Psoas muscle (tissue), 8 donors: ENCODE measurements around the gene SIRT6. TPM values are rescaled to one million over a fixed set of nuclear protein-coding genes. Genes with fewer than 3 reads are reported as not detected.
"Not testable (repeated sequence)": the region's sequence is repeated elsewhere in the genome, so short reads cannot be mapped to it uniquely, and the experiment has no call there.

Experiments
- ATAC-seq, 4 donors: fragments of 200-7000 bp; cut with Tn5 transposase; one replicate each; pipeline ENCODE4 v1.9.1; 2020; ENCODE audit warnings: moderate library complexity in 3 of 4, mild to moderate bottlenecking in 2 of 4
- DNase-seq, 2 donors: peaks; one replicate each; pipeline ENCODE4 v3.0.0-alpha.2; 2020
- H3K27ac ChIP-seq: fragments of 200-600 bp; one replicate; pipeline ENCODE4 v1.8.0; 2022
- H3K27me3 ChIP-seq, 3 donors: fragments of 200-600 bp in 1 of 3; one replicate each; pipeline versions ENCODE4 v1.6.1 to v1.8.0; 2013 to 2022; ENCODE audit warnings: low read length in 2 of 3, mild to moderate bottlenecking in 2 of 3, moderate library complexity in 1 of 3; ENCODE audit not compliant: insufficient read depth in 3 of 3
- H3K36me3 ChIP-seq, 2 donors: fragments of 200-600 bp in 1 of 2; one replicate each; pipeline versions ENCODE4 v1.6.1 to v1.8.0; 2013 to 2022; ENCODE audit warnings: low read depth in 1 of 2, mild to moderate bottlenecking in 1 of 2, moderate library complexity in 1 of 2; ENCODE audit not compliant: insufficient read depth in 1 of 2
- H3K4me1 ChIP-seq: fragments of 200-600 bp; one replicate; pipeline ENCODE4 v1.8.0; 2022
- H3K4me3 ChIP-seq: fragments of 200-600 bp; one replicate; pipeline ENCODE4 v1.8.0; 2022; ENCODE audit warnings: mild to moderate bottlenecking
- H3K9me3 ChIP-seq: fragments of 200-600 bp; one replicate; pipeline ENCODE4 v1.8.0; 2022
- CTCF ChIP-seq: fragments of 200-600 bp; IDR thresholded peaks from one replicate; pipeline ENCODE4 v1.8.0; 2022; ENCODE audit warnings: antibody characterized with exemption
- WGBS, 3 donors: extraction: QIAGEN DNeasy Blood & Tissue Kit; methylation state at CpG; one replicate each; pipeline versions ENCODE4 v1.1.6 to v1.1.7; 2013; 5-methylcytosine and 5-hydroxymethylcytosine counted together
- intact Hi-C, 2 donors: fragments of 100-400 bp; cut with DNase I; formaldehyde crosslinking; loops; one replicate each; pipeline versions ENCODE4 v1.11.0 to v1.14.2; 2022
- polyA plus RNA-seq, 3 donors: library from polyadenylated mRNA; stranded (reverse); fragments of 200-250 nt; gene quantifications; one replicate each; pipeline ENCODE4 v1.2.3, GENCODE V29; 2013
- total RNA-seq, 4 donors: library from RNA; stranded (reverse); fragmentation: NEBNext Ultra II Directional in 2 of 4; extraction: Animal tissue kit (Norgen Biotek cat#: 25700) in 2 of 4; gene quantifications; one replicate each; pipeline versions ENCODE4 v1.2.1 to v1.2.4, GENCODE V29; 2021 to 2023
- donor health status: healthy with polysubstance abuse.
- donor health status: DM: no; HTN: no; CAD: no; lungs with moderate emphysema.
- donor health status: Bipolar disorder and iron deficiency.
- donor health status: healthy.
- donor health status: DM: yes; HTN: yes; CAD: no.
- donor health status: DM: no; HTN: no; CAD: no.
- donor health status: DM: no; HTN: no; CAD: no.
- donor health status: DM: yes; HTN: yes; CAD: no.

Gene SIRT6
- total and polyA plus RNA-seq, 7 donors: 8.4 to 23.5 (median 13.1) TPM

- no peak for TF ChIP-seq CTCF
- Histone ChIP-seq H3K27ac (no peak overlapping the region), H3K4me3 (no peak overlapping the region), H3K4me1 (no peaks in the 10 kb centered on the region), H3K27me3 (peaks cover 0 to 14% (median 2%) of the 10 kb centered on the region in 3 donors), H3K36me3 (no peaks in the 10 kb centered on the region), H3K9me3 (no peaks in the 10 kb centered on the region)
- DNase-seq: no peak
- ATAC-seq: no peak
- WGBS, 3 donors: 77 to 87% (median 79%) methylated on average over 7 of the region's 7 CpGs
- intact Hi-C loops: no loop called here
These were observed 20.8 kb downstream of the SIRT6 start for GRCh38 chr19:4161415-4162077.

- WGBS, 3 donors: 71 to 73% (median 73%) methylated on average over 8 of the region's 8 CpGs
- intact Hi-C loops, ATAC-seq, H3K9me3 ChIP-seq, H3K4me1 ChIP-seq, DNase-seq, H3K27ac ChIP-seq, H3K4me3 ChIP-seq, H3K36me3 ChIP-seq: not testable (repeated sequence)
- peaks cover 0 to 21% (median 2%) of the 10 kb centered on the region in 3 donors for H3K27me3 ChIP-seq
These were observed 24.4 kb downstream of the SIRT6 start for GRCh38 chr19:4157971-4158370.

- Histone ChIP-seq H3K36me3 (no peaks in the 10 kb centered on the region), H3K4me3 (no peak overlapping the region), H3K27ac (no peak overlapping the region), H3K4me1 (no peaks in the 10 kb centered on the region), H3K27me3 (peaks cover 0 to 29% (median 4%) of the 10 kb centered on the region in 3 donors), H3K9me3 (no peaks in the 10 kb centered on the region)
- WGBS, 3 donors: 65 to 66% (median 66%) methylated on average over 6 of the region's 6 CpGs
- ATAC-seq: no peak
- no peak for TF ChIP-seq CTCF
- intact Hi-C loops: no loop called here
- no peak for DNase-seq
These were observed 25.2 kb downstream of the SIRT6 start for GRCh38 chr19:4157164-4157563.

GRCh38 chr19:4154571-4155312 is 27.6 kb downstream of the SIRT6 start:
- H3K4me3 ChIP-seq: no peak overlapping the region
- H3K9me3 ChIP-seq: no peaks in the 10 kb centered on the region
- ATAC-seq: no peak
- WGBS, 3 donors: 57 to 76% (median 59%) methylated on average over 20 to 21 of the region's 21 CpGs
- no peaks in the 10 kb centered on the region for H3K4me1 ChIP-seq
- no peak overlapping the region for H3K27ac ChIP-seq
- no peak for TF ChIP-seq CTCF
- peaks cover 0 to 37% (median 4%) of the 10 kb centered on the region in 3 donors for H3K27me3 ChIP-seq
- DNase-seq: no peak
- intact Hi-C loops: no loop called here
- no peaks in the 10 kb centered on the region for H3K36me3 ChIP-seq

GRCh38 chr19:4152241-4152998 is 29.9 kb downstream of the SIRT6 start:
- no peaks in the 10 kb centered on the region for H3K4me1 ChIP-seq
- no peaks in the 10 kb centered on the region for H3K9me3 ChIP-seq
- H3K4me3 ChIP-seq: no peak overlapping the region
- TF ChIP-seq CTCF: no peak
- DNase-seq (no peak), ATAC-seq (no peak)
- intact Hi-C loops: no loop called here
- H3K36me3 ChIP-seq: no peaks in the 10 kb centered on the region
- peaks cover 0 to 33% (median 4%) of the 10 kb centered on the region in 3 donors for H3K27me3 ChIP-seq
- no peak overlapping the region for H3K27ac ChIP-seq
- 70 to 75% (median 72%) methylated on average over 10 of the region's 10 CpGs for WGBS, 3 donors
